Stimulated activated CD8-positive, alpha-beta memory T cell treated with anti-CD3 and anti-CD28 coated beads, Interleukin-12 subunit alpha, Interleukin-12 subunit beta, amount 100 ng/mL, for 24 hours (primary cell): ENCODE results near the gene SREK1IP1.

ENCODE experiments used
- DNase-seq: peaks from one replicate; pipeline ENCODE4 v3.0.0-alpha.2; 2020; ENCODE audit errors: extremely low read depth

SREK1IP1 gene

GRCh38 chr5:64685866-64686265, 82.6 kb downstream of the SREK1IP1 start:
- DNase-seq: no peak

- DNase-seq: no peak
Observed at GRCh38 chr5:64682608-64683007, 85.9 kb downstream of the SREK1IP1 start.

- DNase-seq: no peak
Observed at GRCh38 chr5:64680289-64680688, 88.2 kb downstream of the SREK1IP1 start.

- no peak for DNase-seq
Observed at GRCh38 chr5:64678374-64678773, 90.1 kb downstream of the SREK1IP1 start.

- DNase-seq: no peak
Observed at GRCh38 chr5:64671678-64672077, 96.8 kb downstream of the SREK1IP1 start.

GRCh38 chr5:64670277-64670676, 98.2 kb downstream of the SREK1IP1 start:
- no peak for DNase-seq
